Astrocyte of the spinal cord (primary cell): ENCODE results near the gene KANSL3.
"Not testable (repeated sequence)": the region's sequence is repeated elsewhere in the genome, so short reads cannot be mapped to it uniquely, and the experiment has no call there.

Experiments
- DNase-seq: peaks from one replicate; pipeline ENCODE4 v3.0.0; 2011; ENCODE audit warnings: low read depth, low spot score
- H3K4me3 ChIP-seq: 2 replicates; pipeline ENCODE4 v1.5.1; 2011; ENCODE audit warnings: low read depth, mild to moderate bottlenecking, low read length, moderate library complexity
- in situ Hi-C: cut with HindIII; loops from 2 replicates; pipeline ENCODE4 v1.10.0; 2017; ENCODE audit warnings: low sequenced_read_pairs
- TF ChIP-seq, protein P1 (sequence below): IDR thresholded peaks from 2 replicates; pipeline ENCODE4 v1.5.1; 2012; ENCODE audit warnings: low read depth, mild to moderate bottlenecking, low read length, inconsistent platforms

KANSL3 gene

DNA sequence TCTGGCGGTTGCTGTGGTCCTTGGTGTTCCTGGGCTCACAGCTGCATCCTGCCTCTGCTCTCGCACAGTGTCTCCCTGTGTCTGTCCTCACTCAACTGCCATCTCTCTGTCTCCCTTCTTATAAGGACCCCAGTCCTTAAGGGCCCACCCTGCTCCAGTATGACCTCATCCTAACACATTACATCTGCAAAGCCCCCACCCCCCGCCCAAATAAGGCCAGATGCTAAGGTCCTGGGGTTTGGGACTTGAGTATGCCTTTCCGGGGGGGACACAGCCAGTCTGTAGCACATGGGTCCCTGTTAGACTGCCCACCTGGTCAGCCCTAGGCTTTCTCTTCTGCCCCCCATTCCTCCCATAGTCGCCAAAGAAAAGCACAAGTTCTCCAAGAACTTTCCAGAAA lies 45.2 kb upstream of the KANSL3 start:
- in situ Hi-C loops = loop anchor here (25.0 kb wide), 1 partner anchor 129 kb away; the partner anchor contains the start of gene CNNM3
- H3K4me3 ChIP-seq = no peak overlapping the region
- no peak for DNase-seq
- TF ChIP-seq, protein P1, sequence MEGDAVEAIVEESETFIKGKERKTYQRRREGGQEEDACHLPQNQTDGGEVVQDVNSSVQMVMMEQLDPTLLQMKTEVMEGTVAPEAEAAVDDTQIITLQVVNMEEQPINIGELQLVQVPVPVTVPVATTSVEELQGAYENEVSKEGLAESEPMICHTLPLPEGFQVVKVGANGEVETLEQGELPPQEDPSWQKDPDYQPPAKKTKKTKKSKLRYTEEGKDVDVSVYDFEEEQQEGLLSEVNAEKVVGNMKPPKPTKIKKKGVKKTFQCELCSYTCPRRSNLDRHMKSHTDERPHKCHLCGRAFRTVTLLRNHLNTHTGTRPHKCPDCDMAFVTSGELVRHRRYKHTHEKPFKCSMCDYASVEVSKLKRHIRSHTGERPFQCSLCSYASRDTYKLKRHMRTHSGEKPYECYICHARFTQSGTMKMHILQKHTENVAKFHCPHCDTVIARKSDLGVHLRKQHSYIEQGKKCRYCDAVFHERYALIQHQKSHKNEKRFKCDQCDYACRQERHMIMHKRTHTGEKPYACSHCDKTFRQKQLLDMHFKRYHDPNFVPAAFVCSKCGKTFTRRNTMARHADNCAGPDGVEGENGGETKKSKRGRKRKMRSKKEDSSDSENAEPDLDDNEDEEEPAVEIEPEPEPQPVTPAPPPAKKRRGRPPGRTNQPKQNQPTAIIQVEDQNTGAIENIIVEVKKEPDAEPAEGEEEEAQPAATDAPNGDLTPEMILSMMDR = no peak

DNA sequence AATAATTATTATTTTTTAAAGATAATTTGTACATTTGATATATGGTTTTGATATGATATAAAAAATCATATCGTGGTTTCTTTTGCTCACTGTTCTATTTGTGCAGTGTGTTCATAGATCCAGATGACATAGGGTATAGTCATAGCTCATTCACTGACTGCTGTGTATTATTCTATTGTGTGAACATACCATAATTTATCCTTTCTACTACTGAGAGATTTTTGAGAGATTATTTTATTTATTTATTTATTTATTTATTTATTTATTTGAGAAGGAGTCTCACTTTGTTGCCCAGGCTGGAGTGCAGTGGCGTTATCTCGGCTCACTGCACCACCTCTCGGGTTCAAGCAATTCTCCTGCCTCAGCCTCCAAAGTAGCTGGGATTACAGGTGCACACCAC lies 43.4 kb upstream of the KANSL3 start:
- TF ChIP-seq, protein P1 = no peak
- DNase-seq = no peak
- no peak overlapping the region for H3K4me3 ChIP-seq
- in situ Hi-C loops = loop anchor here (25.0 kb wide), 1 partner anchor 131 kb away; the partner anchor contains the start of gene CNNM3

DNA sequence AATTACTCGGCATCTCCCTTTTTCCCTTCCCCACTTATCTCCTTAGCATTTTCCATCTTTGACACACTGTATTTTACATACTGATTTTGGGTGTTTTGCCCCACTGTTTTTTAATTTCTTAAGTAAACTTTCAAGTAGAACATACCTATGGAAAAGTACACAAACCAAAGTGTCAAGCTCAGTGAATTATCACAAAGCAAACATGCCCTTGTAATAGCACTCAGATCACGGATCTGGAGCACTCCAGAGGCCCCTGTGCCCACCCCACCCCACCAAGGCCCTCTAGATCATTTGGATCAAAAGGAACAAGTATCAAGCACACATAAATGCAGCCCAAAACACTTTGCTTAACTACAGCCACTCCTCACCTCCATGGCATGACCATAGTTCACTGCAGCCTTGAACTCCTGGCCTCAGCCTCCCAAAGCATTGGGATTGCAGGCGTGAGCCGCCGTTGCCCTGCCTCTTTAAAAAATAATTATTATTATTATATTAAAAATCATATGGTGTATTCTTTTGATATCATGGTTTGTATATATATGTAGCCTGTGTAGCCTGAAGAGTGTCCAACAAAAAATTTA lies 42.5 kb upstream of the KANSL3 start:
- TF ChIP-seq, protein P1 = no peak
- H3K4me3 ChIP-seq = no peak overlapping the region
- in situ Hi-C loops = loop anchor here (25.0 kb wide), 1 partner anchor 132 kb away; the partner anchor contains the start of gene CNNM3
- no peak for DNase-seq

DNA sequence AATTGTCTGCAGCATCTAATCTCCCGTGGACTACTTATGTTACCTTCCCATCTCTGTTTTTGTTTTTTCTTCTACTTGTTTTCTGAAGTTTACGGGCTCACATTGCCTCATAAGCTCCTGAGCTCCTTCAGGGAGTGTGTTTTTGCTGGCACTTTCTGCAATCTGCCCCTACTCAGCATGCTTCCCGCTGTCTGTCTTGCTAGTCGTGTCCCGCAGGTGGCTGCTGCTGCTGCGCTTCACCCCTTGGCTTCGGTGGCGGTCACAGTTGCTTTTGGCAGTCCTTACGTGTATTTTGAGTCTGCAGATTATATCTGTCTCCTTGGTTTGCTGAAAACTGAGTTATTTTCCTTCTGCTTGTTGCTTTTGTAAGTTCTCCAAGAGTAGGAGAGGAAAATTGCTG lies 41.7 kb upstream of the KANSL3 start:
- TF ChIP-seq, protein P1 = no peak
- peak; percentile 19 for DNase-seq
- H3K4me3 ChIP-seq = no peak overlapping the region
- in situ Hi-C loops = loop anchor here (25.0 kb wide), 1 partner anchor 132 kb away; the partner anchor contains the start of gene CNNM3

DNA sequence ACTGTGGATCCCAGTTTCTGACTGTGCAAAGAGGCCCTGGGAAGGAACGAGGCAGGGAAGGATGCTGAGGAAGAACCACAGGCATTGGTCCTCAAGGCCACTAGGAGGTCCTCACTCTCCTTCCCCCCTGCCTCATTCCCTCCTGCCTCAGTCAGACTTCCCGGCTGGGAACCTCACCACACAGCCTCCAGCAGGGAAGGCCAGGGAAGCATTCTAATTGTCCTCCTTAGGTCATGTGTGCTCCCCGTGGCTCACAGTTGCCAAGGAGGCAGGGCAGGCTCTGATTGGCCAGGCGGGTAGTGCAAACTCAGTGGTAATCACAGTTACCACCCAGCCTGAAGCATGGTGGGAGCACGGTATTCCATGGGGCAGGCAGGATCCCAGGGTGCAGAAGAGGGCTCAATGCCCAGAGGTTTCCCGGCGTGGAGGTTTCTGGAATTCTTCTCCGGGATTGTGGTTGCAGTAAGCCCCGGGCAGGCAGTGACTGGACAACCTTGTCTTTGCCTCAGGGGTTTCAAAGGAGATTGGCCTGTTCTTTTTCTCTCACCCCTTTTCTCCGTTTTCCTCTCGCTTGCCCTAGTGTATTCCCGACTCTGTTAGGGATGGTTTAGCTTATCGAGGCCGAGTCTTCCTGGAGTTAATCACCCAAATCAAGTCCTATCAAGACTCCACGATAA lies 31.6 kb upstream of the KANSL3 start:
- TF ChIP-seq, protein P1 = no peak
- H3K4me3 ChIP-seq = no peak overlapping the region
- in situ Hi-C loops = no loop called here
- DNase-seq = no peak

DNA sequence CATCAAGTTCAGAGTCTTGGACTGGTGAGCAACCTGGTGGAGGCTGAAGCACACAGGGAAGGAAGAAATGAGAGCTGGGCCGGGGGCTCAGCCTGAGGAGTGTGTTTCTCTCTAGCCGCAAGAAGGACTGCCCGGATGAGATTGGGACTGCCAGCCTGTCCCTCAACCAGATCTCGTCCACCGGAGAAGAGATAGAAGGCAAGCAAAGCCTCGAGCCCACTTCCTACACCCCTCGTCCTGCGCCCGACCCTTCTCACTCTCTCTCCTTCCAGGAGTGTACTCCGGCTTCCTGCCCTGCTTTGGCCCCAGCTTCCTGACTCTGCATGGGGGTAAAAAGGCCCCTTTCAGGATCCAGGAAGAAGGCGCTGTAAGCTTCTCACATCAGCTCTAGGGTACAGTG lies 30.7 kb upstream of the KANSL3 start:
- in situ Hi-C loops = no loop called here
- no peak overlapping the region for H3K4me3 ChIP-seq
- TF ChIP-seq, protein P1 = no peak
- no peak for DNase-seq

DNA sequence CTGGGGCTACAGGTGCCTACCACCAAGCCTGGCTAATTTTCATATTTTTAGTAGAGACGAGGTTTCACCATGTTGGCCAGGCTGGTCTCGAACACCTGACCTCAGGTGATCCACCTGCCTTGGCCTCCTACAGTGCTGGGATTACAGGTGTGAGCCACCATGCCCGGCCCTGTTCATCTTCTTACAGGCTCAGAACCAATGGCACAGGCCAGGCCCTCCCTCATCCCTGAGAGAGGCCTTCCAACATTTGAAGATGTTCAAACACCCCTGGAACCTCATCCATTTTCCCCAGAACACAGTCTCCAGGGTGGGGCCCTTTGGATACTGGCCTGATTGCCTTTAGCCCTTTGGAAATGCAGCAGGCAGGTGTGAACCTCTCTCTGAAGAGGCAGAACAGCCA lies 27.6 kb upstream of the KANSL3 start:
- H3K4me3 ChIP-seq, in situ Hi-C loops, DNase-seq: not testable (repeated sequence)
